RWPE1 (cell line): ENCODE results near the gene YPEL2.

Experiments
- CTCF ChIA-PET: fragments of 350-600 bp; sonication (Branson Sonifier 250); formaldehyde crosslinking; extraction: SDS; loops from one replicate; lab custom pipeline; 2021; lab: Yijun Ruan, JAX
- POLR2A ChIA-PET: fragments of 400-600 bp; formaldehyde crosslinking; extraction: SDS; loops from one replicate; lab custom pipeline; 2020; ENCODE audit warnings: antibody characterized with exemption; ENCODE audit not compliant: low non-redundant PET; lab: Yijun Ruan, JAX
- DNase-seq: peaks from one replicate; pipeline ENCODE4 v3.0.0; 2012; ENCODE audit warnings: low spot score
- H3K27ac ChIP-seq: fragments of 450-650 bp; 2 replicates; pipeline ENCODE4 v1.5.1; 2017
- CTCF ChIP-seq: fragments of 450-650 bp; conservative IDR thresholded peaks from 2 replicates; pipeline ENCODE4 v1.5.1; 2017; ENCODE audit warnings: low read depth, mild to moderate bottlenecking

Gene YPEL2

GRCh38 chr17:59440757-59441463 lies 109.5 kb downstream of the YPEL2 start:
- peak; percentile 89 for TF ChIP-seq CTCF
- POLR2A ChIA-PET = no interaction called here
- H3K27ac ChIP-seq = no peak overlapping the region
- CTCF ChIA-PET = interaction anchor here (0.6 to 4.7 kb wide), 8 partner anchors 11 to 180 kb away, joined by 3 to 51 read pairs (median 5); no protein-coding TSS in a partner anchor
- peak; percentile 77 for DNase-seq

- ChIA-PET POLR2A (no interaction called here), CTCF (interaction anchor here (0.6 to 4.7 kb wide), 8 partner anchors 10 to 179 kb away, joined by 3 to 51 read pairs (median 5); no protein-coding TSS in a partner anchor)
- no peak for TF ChIP-seq CTCF
- no peak for DNase-seq
- no peak overlapping the region for H3K27ac ChIP-seq
Observed at GRCh38 chr17:59441464-59442096, 110.1 kb downstream of the YPEL2 start.

- H3K27ac ChIP-seq = no peak overlapping the region
- CTCF ChIA-PET = interaction anchor here (0.6 to 4.7 kb wide), 3 partner anchors 109 to 149 kb away, joined by 3 to 51 read pairs (median 6); no protein-coding TSS in a partner anchor
- no peak for TF ChIP-seq CTCF
- POLR2A ChIA-PET = no interaction called here
- DNase-seq = no peak
Observed at GRCh38 chr17:59443106-59443505, 111.7 kb downstream of the YPEL2 start.
